Transverse colon (tissue), 4 donors: ENCODE results near the gene SLC26A9. TPM values are rescaled to one million over a fixed set of nuclear protein-coding genes. Genes with fewer than 3 reads are reported as not detected.

Source experiments
- DNase-seq: peaks from one replicate; pipeline ENCODE4 v3.0.0-alpha.2; 2019
- H3K27ac ChIP-seq, 4 donors: fragments of 200-600 bp; sonication (generic); 2 replicates each; pipeline ENCODE4 v1.5.1; 2016 to 2018; ENCODE audit warnings: inconsistent platforms in 4 of 4
- H3K27me3 ChIP-seq: fragments of 200-600 bp; sonication (generic); 2 replicates; pipeline ENCODE4 v1.5.1; 2017; ENCODE audit warnings: inconsistent platforms
- H3K36me3 ChIP-seq, 4 donors: fragments of 200-600 bp; sonication (generic); 2 replicates each; pipeline ENCODE4 v1.5.1; 2017 to 2019; ENCODE audit warnings: inconsistent platforms in 4 of 4
- H3K4me1 ChIP-seq, 4 donors: fragments of 200-600 bp; sonication (generic); 2 replicates each; pipeline ENCODE4 v1.5.1; 2017 to 2020; ENCODE audit warnings: inconsistent platforms in 4 of 4
- H3K4me3 ChIP-seq, 4 donors: fragments of 200-600 bp; sonication (generic); 1 replicate in 1 of 4; 2 replicates in 3 of 4; pipeline versions ENCODE4 v1.5.1 to v1.6.1; 2017 to 2019; ENCODE audit warnings: inconsistent platforms in 4 of 4
- H3K9me3 ChIP-seq, 2 donors: fragments of 200-600 bp; sonication (generic); 2 replicates each; pipeline ENCODE4 v1.5.1; 2017 to 2019; ENCODE audit warnings: inconsistent platforms in 2 of 2
- EP300 ChIP-seq: sonication (generic); formaldehyde crosslinking; IDR thresholded peaks from one replicate; pipeline ENCODE4 v1.6.1; 2017; ENCODE audit warnings: antibody characterized with exemption, low read depth
- POLR2A ChIP-seq: fragments of 450-650 bp; IDR thresholded peaks from one replicate; pipeline ENCODE4 v1.6.1; 2016; ENCODE audit warnings: antibody characterized with exemption, mild to moderate bottlenecking, moderate library complexity
- POLR2AphosphoS5 ChIP-seq, 3 donors: sonication (generic); formaldehyde crosslinking; IDR thresholded peaks; one replicate each; pipeline ENCODE4 v1.6.1; 2016; ENCODE audit warnings: antibody characterized with exemption in 3 of 3
- WGBS, 2 donors: methylation state at CpG; one replicate each; pipeline ENCODE4 v1.1.5; 2018; ENCODE audit warnings: low coverage in 1 of 2; 5-methylcytosine and 5-hydroxymethylcytosine counted together
- in situ Hi-C, 4 donors: fragments of 200-750 bp; cut with MboI; loops; one replicate each; pipeline versions ENCODE4 v1.15.0 to v1.15.1; 2017; ENCODE audit warnings: low sequenced_read_pairs in 3 of 4, low pct_ligation_motif_present in 1 of 4, low pct_unique_long_range_greater_than_20kb in 1 of 4
- intact Hi-C: fragments of 100-400 bp; cut with DNase I; formaldehyde crosslinking; loops from one replicate; pipeline ENCODE4 v1.15.1; 2023; ENCODE audit warnings: low total_unique reads
- total RNA-seq, 4 donors: library from RNA; depleted of rRNA; stranded (reverse); fragments of >200 nt; gene quantifications; one replicate each; pipeline ENCODE4 v1.1.0, GENCODE V29; 2016
- TF ChIP-seq, protein P1 (sequence below), 5 experiments: fragments of 200-600 bp in 3 of 5; fragments of 450-650 bp in 2 of 5; sonication (generic) in 3 of 5; IDR thresholded peaks; 1 replicate in 2 of 5; 2 replicates in 3 of 5; pipeline ENCODE4 v1.5.1; 2016 to 2017; ENCODE audit warnings: antibody characterized with exemption in 5 of 5, inconsistent platforms in 3 of 5, mild to moderate bottlenecking in 2 of 5, moderate library complexity in 1 of 5

SLC26A9 gene
- total RNA-seq, 4 donors from 2014 or later = not detected

DNA sequence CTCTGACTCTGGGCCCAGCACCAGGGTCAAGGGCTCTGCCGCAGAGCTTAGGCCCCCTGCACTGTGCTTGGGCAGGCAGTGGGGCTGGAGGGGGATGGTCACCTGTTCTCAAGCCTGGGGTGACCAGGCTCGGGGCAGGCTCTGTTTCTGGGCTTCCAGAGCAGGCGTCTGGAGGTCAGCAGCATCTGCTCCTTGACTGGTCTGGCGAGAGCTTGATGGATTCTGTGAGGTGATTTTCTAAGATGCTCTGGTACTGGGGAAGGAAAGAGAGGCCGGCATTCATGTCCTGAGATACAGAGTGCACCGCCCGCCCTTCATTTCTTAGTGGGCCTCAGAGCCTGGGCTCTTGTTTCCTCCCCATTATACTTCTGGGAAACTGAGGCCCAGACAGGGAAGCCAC, 35.4 kb upstream of the SLC26A9 start:
- in situ Hi-C loops (loop anchor here in 1 of 4 donors (25.0 kb wide), 1 partner anchor 134 kb away; the partner anchor contains the start of gene AVPR1B), intact Hi-C loops (loop anchor here (5.0 kb wide), 1 partner anchor 61 kb away; no protein-coding TSS in a partner anchor)
- TF ChIP-seq EP300 (no peak), POLR2AphosphoS5 (IDR thresholded peaks at IDR 0.05) (no peak), POLR2A (no peak)
- TF ChIP-seq, protein P1, sequence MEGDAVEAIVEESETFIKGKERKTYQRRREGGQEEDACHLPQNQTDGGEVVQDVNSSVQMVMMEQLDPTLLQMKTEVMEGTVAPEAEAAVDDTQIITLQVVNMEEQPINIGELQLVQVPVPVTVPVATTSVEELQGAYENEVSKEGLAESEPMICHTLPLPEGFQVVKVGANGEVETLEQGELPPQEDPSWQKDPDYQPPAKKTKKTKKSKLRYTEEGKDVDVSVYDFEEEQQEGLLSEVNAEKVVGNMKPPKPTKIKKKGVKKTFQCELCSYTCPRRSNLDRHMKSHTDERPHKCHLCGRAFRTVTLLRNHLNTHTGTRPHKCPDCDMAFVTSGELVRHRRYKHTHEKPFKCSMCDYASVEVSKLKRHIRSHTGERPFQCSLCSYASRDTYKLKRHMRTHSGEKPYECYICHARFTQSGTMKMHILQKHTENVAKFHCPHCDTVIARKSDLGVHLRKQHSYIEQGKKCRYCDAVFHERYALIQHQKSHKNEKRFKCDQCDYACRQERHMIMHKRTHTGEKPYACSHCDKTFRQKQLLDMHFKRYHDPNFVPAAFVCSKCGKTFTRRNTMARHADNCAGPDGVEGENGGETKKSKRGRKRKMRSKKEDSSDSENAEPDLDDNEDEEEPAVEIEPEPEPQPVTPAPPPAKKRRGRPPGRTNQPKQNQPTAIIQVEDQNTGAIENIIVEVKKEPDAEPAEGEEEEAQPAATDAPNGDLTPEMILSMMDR (IDR thresholded peaks at IDR 0.05) = no peak
- H3K36me3 ChIP-seq = no peaks in the 10 kb centered on the region
- no peak overlapping the region for H3K4me3 ChIP-seq
- H3K27ac ChIP-seq = no peak overlapping the region
- no peaks in the 10 kb centered on the region for H3K27me3 ChIP-seq
- no peak for DNase-seq
- H3K4me1 ChIP-seq = no peaks in the 10 kb centered on the region
- no peaks in the 10 kb centered on the region for H3K9me3 ChIP-seq
- WGBS, 2 donors = 82% methylated on average over 7 of the region's 7 CpGs; no CpG with 5 or more reads in 1 of the 2 donors

DNA sequence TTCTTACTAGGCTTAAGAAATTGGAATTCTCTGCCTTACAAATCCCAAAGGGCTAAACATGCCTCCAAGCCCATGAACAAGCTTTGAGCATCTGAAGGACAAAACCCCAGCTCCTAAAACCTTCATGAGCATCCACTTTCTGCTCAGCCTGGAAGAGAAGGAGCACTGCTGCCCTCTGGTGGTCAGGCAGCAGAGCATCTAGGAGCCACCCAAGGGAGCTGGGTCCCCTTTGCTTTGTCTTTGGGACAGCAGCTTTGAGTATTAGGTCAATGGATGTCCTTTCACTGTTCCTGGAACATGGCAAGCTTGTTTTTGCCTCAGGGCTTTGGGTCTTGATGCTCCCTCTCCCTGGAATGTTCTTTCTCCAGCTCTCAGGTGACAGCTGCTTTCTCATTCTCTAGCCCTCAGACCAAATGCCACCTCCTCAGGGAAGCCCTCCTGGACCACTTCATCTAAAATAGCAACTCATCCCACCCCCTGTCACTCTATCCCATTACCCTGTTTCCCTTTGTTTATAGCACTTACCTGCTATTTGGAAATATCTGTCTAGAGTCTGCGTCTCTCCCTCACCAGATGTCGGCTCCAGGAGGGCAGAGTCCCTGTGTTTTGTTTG, 34.3 kb upstream of the SLC26A9 start:
- H3K9me3 ChIP-seq = no peaks in the 10 kb centered on the region
- H3K36me3 ChIP-seq = no peaks in the 10 kb centered on the region
- TF ChIP-seq, protein P1 (IDR thresholded peaks at IDR 0.05) = peak; percentile 91 to 96 (median 93)
- TF ChIP-seq POLR2A = no peak
- 80 to 93% methylated on average over 2 of the region's 2 CpGs for WGBS, 2 donors
- no peaks in the 10 kb centered on the region for H3K27me3 ChIP-seq
- in situ Hi-C loops (loop anchor here in 1 of 4 donors (25.0 kb wide), 1 partner anchor 135 kb away; the partner anchor contains the start of gene AVPR1B), intact Hi-C loops (loop anchor here (2.0 to 5.0 kb wide), 2 partner anchors 60 to 187 kb away; no protein-coding TSS in a partner anchor)
- no peak overlapping the region for H3K4me3 ChIP-seq
- no peaks in the 10 kb centered on the region for H3K4me1 ChIP-seq
- peak; percentile 68 for DNase-seq
- H3K27ac ChIP-seq = no peak overlapping the region

DNA sequence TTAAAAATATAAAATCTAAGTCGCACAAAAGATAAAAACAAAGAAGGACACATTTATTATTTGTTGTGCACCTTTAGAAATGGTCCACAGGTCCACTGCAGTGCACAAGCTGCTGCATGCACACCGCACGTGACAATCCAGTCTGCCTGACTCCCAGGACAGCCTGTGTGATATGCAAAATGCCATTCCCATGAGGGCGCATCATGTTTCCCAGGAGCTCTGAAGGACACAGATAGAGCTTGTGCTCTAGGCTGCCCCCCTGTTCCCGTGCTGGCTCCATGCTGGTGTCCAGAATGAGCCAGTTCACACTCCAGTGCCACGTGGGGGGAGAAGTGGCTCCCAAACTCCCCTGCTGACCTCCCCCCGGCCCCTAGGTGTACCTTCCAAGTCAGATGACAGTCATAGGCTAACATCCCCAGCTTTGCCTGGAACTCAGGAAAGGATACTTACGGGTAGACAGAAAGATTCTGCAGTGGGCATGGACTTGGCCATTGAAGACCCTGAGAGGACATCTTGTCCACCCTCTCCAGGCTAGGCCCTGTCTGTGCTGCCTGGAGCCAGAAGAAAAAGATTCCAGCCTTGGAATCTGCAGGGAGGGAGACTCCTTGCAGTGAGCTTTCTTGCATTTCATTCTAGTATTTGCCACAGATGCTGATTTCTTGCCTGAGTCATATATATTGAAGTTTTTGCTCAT, 33.6 kb upstream of the SLC26A9 start:
- H3K36me3 ChIP-seq = no peaks in the 10 kb centered on the region
- in situ Hi-C loops = loop anchor here in 1 of 4 donors (25.0 kb wide), 1 partner anchor 135 kb away; the partner anchor contains the start of gene AVPR1B
- TF ChIP-seq, protein P1 (IDR thresholded peaks at IDR 0.05) = no peak
- TF ChIP-seq POLR2A = no peak
- TF ChIP-seq EP300 = no peak
- TF ChIP-seq POLR2AphosphoS5 (IDR thresholded peaks at IDR 0.05) = no peak
- no peaks in the 10 kb centered on the region for H3K27me3 ChIP-seq
- no peaks in the 10 kb centered on the region for H3K9me3 ChIP-seq
- WGBS, 2 donors = 66 to 88% methylated on average over 3 to 8 of the region's 8 CpGs
- DNase-seq = no peak
- H3K27ac ChIP-seq = no peak overlapping the region
- intact Hi-C loops = loop anchor here (2.0 to 5.0 kb wide), 2 partner anchors 60 to 186 kb away; no protein-coding TSS in a partner anchor
- H3K4me3 ChIP-seq = no peak overlapping the region
- H3K4me1 ChIP-seq = no peaks in the 10 kb centered on the region

DNA sequence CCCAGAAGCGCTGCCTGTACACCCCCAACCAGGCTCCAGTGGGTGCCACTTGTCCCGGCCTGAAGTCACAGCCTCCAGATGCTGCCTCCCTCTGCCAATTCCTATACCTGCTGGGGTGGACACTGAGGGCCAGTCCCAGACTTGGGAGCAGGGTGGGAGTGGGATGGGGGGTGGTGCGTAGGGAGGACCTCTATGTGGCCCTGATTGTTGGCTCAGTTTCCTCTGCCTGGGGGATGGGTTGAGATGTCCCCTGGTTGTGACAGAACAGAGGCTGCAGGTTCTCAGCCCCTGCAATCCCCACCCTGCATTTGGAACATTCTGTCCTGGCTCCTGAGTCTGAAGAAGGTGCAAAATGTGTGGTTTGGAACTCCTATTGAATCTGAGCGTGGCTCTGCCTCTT, 32.8 kb upstream of the SLC26A9 start:
- WGBS, 2 donors = 88% methylated on average over 3 of the region's 4 CpGs; no CpG with 5 or more reads in 1 of the 2 donors
- H3K4me3 ChIP-seq = no peak overlapping the region
- TF ChIP-seq, protein P1 (IDR thresholded peaks at IDR 0.05) = no peak
- TF ChIP-seq POLR2AphosphoS5 (IDR thresholded peaks at IDR 0.05) (no peak), EP300 (no peak), POLR2A (no peak)
- intact Hi-C loops (loop anchor here (2.0 to 5.0 kb wide), 2 partner anchors 59 to 185 kb away; no protein-coding TSS in a partner anchor), in situ Hi-C loops (loop anchor here in 1 of 4 donors (25.0 kb wide), 1 partner anchor 136 kb away; the partner anchor contains the start of gene AVPR1B)
- no peaks in the 10 kb centered on the region for H3K4me1 ChIP-seq
- H3K9me3 ChIP-seq = no peaks in the 10 kb centered on the region
- no peak overlapping the region for H3K27ac ChIP-seq
- no peak for DNase-seq
- no peaks in the 10 kb centered on the region for H3K36me3 ChIP-seq
- no peaks in the 10 kb centered on the region for H3K27me3 ChIP-seq
